ENCODE data around the gene NUP54. TPM values are rescaled to one million over a fixed set of nuclear protein-coding genes. Genes with fewer than 3 reads are reported as not detected.

NUP54 gene
- polyA plus RNA-seq, 4 donors = 13.5 to 45.6 (median 22.8) TPM

DNA sequence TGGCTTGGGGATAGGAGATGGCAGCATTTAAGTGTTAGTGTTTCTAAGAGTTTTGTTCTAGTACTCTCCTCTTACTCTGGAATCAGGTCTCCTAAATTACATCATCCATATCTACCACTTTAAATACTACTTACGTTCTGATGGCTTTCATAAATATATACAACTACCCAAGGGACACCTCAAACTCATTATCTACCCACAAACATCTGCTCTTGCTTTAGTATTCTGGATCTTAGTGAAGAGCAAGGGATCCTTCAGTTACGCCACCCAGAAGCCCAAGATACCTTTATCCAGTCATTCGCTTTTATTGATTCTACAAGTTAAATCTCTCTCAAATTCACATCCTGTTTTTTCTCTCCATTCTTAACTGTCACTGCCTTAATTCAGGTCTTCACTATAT, 7.0 kb downstream of the NUP54 start:
- peaks cover 4 to 11% (median 6%) of the 10 kb centered on the region in 3 donors for H3K36me3 ChIP-seq (ENCODE audit: control insufficient read depth in 3 of 3, insufficient read depth in 2 of 3, low read depth in 1 of 3, low read length in 3 of 3)

DNA sequence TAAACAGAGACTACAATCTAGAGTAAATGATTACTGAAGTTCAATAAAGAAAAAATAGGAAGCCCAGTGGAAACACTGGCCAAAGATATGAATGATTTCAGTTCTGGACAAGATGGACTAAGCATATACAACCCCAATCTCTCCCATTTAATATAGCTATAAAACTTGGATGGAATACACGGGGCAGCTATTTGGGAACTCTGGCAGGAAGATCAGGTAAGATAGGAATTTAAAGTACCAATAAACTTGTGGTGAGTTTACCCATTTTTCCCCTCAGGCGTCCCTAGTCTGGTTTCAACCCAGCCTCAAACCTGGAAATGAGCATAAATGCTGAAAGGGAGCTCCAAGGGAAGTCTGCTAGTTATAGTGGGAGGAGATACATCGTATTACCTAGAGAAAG, 20.4 kb downstream of the NUP54 start:
- FAIRE-seq (no peak), DNase-seq (no peak)
- no peaks in the 10 kb centered on the region for H3K9me3 ChIP-seq (ENCODE audit: control insufficient read depth in 2 of 2, insufficient read depth in 1 of 2, low read depth in 1 of 2, low read length in 1 of 2)
- WGBS, 3 donors = 89 to 92% (median 92%) methylated on average over 3 of the region's 3 CpGs
- H3K4me3 ChIP-seq (ENCODE audit: low read depth in 1 of 3, low read length in 3 of 3) = no peak overlapping the region
- H3K4me1 ChIP-seq (ENCODE audit: control insufficient read depth in 3 of 3, insufficient read depth in 2 of 3, low read depth in 1 of 3, low read length in 2 of 3) = no peaks in the 10 kb centered on the region
- no peak overlapping the region for H3K27ac ChIP-seq (ENCODE audit: low read depth in 1 of 3, low read length in 2 of 3)
- H3K27me3 ChIP-seq (ENCODE audit: control insufficient read depth in 3 of 3, insufficient read depth in 3 of 3, low read length in 3 of 3) = no peaks in the 10 kb centered on the region
- H3K36me3 ChIP-seq (ENCODE audit: control insufficient read depth in 3 of 3, insufficient read depth in 2 of 3, low read depth in 1 of 3, low read length in 3 of 3) = peaks cover 0 to 20% (median 8%) of the 10 kb centered on the region in 3 donors

More for the DNA sequence above, 7.0 kb downstream of the NUP54 start:
- WGBS, 3 donors = 94 to 98% (median 96%) methylated on average over 3 of the region's 3 CpGs
- Histone ChIP-seq H3K9me3 (ENCODE audit: control insufficient read depth in 2 of 2, insufficient read depth in 1 of 2, low read depth in 1 of 2, low read length in 1 of 2) (no peaks in the 10 kb centered on the region), H3K4me3 (ENCODE audit: low read depth in 1 of 3, low read length in 3 of 3) (no peak overlapping the region), H3K27ac (ENCODE audit: low read depth in 1 of 3, low read length in 2 of 3) (no peak overlapping the region), H3K27me3 (ENCODE audit: control insufficient read depth in 3 of 3, insufficient read depth in 3 of 3, low read length in 3 of 3) (no peaks in the 10 kb centered on the region), H3K4me1 (ENCODE audit: control insufficient read depth in 3 of 3, insufficient read depth in 2 of 3, low read depth in 1 of 3, low read length in 2 of 3) (no peaks in the 10 kb centered on the region)
- no peak for DNase-seq
- FAIRE-seq = no peak

DNA sequence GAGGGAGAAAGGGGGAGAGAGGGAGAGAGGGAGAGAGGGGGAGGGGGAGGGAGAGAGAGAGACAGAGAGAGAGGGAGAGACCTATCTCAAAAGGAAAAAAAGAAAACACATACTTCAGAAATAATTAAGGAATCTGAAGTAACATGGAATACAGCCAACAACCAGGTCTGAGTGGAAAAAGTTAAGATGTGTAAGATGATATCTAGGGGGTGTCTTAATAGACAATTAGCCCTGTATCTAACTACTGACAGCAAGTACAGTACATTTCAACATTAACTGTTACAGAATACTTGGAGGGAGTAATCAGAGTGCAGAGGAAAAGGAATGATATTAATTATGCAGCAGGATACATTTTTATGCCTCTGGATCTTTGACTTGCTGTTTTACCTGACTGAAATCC, 22.4 kb downstream of the NUP54 start:
- Histone ChIP-seq H3K36me3 (ENCODE audit: control insufficient read depth in 3 of 3, insufficient read depth in 2 of 3, low read depth in 1 of 3, low read length in 3 of 3) (peaks cover 0 to 22% (median 6%) of the 10 kb centered on the region in 3 donors), H3K27me3 (ENCODE audit: control insufficient read depth in 3 of 3, insufficient read depth in 3 of 3, low read length in 3 of 3) (no peaks in the 10 kb centered on the region), H3K4me1 (ENCODE audit: control insufficient read depth in 3 of 3, insufficient read depth in 2 of 3, low read depth in 1 of 3, low read length in 2 of 3) (no peaks in the 10 kb centered on the region), H3K9me3 (ENCODE audit: control insufficient read depth in 2 of 2, insufficient read depth in 1 of 2, low read depth in 1 of 2, low read length in 1 of 2) (no peaks in the 10 kb centered on the region), H3K27ac (ENCODE audit: low read depth in 1 of 3, low read length in 2 of 3) (no peak overlapping the region), H3K4me3 (ENCODE audit: low read depth in 1 of 3, low read length in 3 of 3) (no peak overlapping the region)
- FAIRE-seq = no peak
- no peak for DNase-seq

DNA sequence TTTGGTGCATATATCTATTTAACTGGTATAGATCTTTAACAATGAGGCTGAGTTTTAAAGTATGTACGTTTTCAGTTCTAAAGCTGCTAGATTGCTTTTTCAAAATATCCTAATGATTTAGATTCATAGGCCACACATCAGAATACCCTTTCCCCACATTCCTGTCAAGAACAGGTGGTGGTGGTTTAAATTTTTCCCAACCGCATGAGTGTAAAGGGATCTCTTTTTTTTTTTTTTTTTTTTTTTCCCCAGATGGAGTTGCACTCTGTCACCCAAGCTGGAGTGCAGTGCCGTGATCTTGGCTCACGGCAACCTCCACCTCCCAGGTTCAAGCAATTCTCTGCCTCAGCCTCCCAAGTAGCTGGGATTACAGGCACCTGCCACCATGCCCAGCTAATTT, 28.0 kb downstream of the NUP54 start:
- DNase-seq (no peak), FAIRE-seq (no peak)
- Histone ChIP-seq H3K4me3 (ENCODE audit: low read depth in 1 of 3, low read length in 3 of 3) (no peak overlapping the region), H3K27ac (ENCODE audit: low read depth in 1 of 3, low read length in 2 of 3) (no peak overlapping the region), H3K36me3 (ENCODE audit: control insufficient read depth in 3 of 3, insufficient read depth in 2 of 3, low read depth in 1 of 3, low read length in 3 of 3) (peaks cover 4 to 28% (median 11%) of the 10 kb centered on the region in 3 donors), H3K27me3 (ENCODE audit: control insufficient read depth in 3 of 3, insufficient read depth in 3 of 3, low read length in 3 of 3) (no peaks in the 10 kb centered on the region), H3K4me1 (ENCODE audit: control insufficient read depth in 3 of 3, insufficient read depth in 2 of 3, low read depth in 1 of 3, low read length in 2 of 3) (no peaks in the 10 kb centered on the region), H3K9me3 (ENCODE audit: control insufficient read depth in 2 of 2, insufficient read depth in 1 of 2, low read depth in 1 of 2, low read length in 1 of 2) (no peaks in the 10 kb centered on the region)
- WGBS, 3 donors = 90 to 100% (median 95%) methylated on average over 4 of the region's 4 CpGs

DNA sequence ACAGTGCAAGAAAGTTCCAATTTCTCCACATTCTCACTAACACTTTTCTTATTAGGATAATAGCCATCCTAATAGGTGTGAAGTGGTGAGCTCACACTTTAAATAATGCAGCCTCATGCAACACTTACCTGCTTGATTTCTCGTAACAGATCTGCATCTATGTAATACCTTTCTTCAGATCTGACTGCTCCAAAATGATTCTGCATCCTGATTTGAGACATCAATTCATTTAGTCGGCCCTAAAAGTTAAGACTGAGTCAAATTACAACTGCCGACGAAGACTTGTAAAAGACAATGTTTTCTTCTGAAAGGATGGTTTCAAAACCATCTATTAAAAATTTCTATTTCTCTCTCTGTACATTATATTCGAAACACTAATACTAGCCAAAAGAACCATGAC, 30.7 kb downstream of the NUP54 start:
- 85 to 95% (median 88%) methylated on average over 5 of the region's 5 CpGs for WGBS, 3 donors
- H3K27me3 ChIP-seq (ENCODE audit: control insufficient read depth in 3 of 3, insufficient read depth in 3 of 3, low read length in 3 of 3) = no peaks in the 10 kb centered on the region
- H3K36me3 ChIP-seq (ENCODE audit: control insufficient read depth in 3 of 3, insufficient read depth in 2 of 3, low read depth in 1 of 3, low read length in 3 of 3) = peaks cover 7 to 23% (median 14%) of the 10 kb centered on the region in 3 donors
- H3K4me3 ChIP-seq (ENCODE audit: low read depth in 1 of 3, low read length in 3 of 3) = no peak overlapping the region
- DNase-seq (no peak), FAIRE-seq (no peak)
- no peaks in the 10 kb centered on the region for H3K9me3 ChIP-seq (ENCODE audit: control insufficient read depth in 2 of 2, insufficient read depth in 1 of 2, low read depth in 1 of 2, low read length in 1 of 2)
- no peaks in the 10 kb centered on the region for H3K4me1 ChIP-seq (ENCODE audit: control insufficient read depth in 3 of 3, insufficient read depth in 2 of 3, low read depth in 1 of 3, low read length in 2 of 3)
- H3K27ac ChIP-seq (ENCODE audit: low read depth in 1 of 3, low read length in 2 of 3) = no peak overlapping the region

DNA sequence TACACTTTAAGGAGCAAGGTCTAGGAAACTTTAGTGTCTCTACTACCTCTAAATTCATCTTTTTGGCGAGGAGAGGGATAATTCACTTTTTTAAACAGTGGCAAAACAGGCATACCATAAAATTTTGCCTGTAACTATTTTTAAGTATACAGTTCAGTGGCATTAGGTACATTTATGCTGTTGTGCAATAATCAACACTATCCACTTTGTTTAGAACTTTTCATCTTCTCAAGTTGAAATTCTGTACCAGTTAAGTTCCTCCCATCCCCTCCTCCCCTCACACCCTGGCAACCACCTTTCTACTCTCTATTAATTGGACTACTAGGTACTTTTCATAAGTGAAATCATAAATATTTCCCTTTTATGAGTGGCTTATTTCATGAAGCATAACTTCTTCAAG, 31.4 kb downstream of the NUP54 start:
- WGBS, 3 donors = 100% methylated on average over 1 of the region's 1 CpG
- Histone ChIP-seq H3K27ac (ENCODE audit: low read depth in 1 of 3, low read length in 2 of 3) (no peak overlapping the region), H3K27me3 (ENCODE audit: control insufficient read depth in 3 of 3, insufficient read depth in 3 of 3, low read length in 3 of 3) (no peaks in the 10 kb centered on the region), H3K4me1 (ENCODE audit: control insufficient read depth in 3 of 3, insufficient read depth in 2 of 3, low read depth in 1 of 3, low read length in 2 of 3) (no peaks in the 10 kb centered on the region), H3K4me3 (ENCODE audit: low read depth in 1 of 3, low read length in 3 of 3) (no peak overlapping the region), H3K9me3 (ENCODE audit: control insufficient read depth in 2 of 2, insufficient read depth in 1 of 2, low read depth in 1 of 2, low read length in 1 of 2) (no peaks in the 10 kb centered on the region), H3K36me3 (ENCODE audit: control insufficient read depth in 3 of 3, insufficient read depth in 2 of 3, low read depth in 1 of 3, low read length in 3 of 3) (peaks cover 7 to 23% (median 14%) of the 10 kb centered on the region in 3 donors)
- DNase-seq (no peak), FAIRE-seq (no peak)

DNA sequence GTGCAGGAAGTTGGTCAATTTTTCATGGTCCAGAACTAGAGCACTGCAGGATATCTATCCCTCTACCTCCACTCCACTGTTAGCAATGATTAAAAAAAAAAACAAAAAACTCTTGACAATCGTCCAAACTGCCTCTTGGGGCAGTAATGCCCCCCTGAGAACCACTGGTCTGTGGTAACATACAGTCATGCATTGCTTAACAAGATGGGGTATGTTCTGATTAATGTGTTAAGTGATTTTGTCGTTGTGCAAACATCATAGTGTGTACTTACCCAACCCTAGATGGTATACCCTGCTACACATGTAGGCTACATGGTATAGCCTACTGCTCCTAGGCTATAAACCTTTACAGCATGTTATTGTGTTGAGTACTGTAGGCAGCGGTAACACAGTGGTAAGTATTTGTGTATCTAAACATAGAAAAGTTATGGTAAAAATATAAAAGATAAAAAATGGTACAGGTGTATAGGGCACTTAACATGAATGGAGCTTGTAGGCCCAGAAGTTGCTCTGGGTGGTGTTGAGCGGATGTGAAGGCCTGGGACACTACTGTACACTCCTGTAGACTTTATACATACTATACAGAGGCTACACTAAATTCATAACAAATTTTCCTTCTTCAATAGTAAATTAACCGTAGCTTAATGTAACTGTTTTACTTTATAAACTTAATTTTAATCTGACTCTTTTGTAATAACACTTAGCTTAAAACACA, 39.6 kb downstream of the NUP54 start:
- FAIRE-seq (no peak), DNase-seq (no peak)
- no peaks in the 10 kb centered on the region for H3K9me3 ChIP-seq (ENCODE audit: control insufficient read depth in 2 of 2, insufficient read depth in 1 of 2, low read depth in 1 of 2, low read length in 1 of 2)
- H3K27me3 ChIP-seq (ENCODE audit: control insufficient read depth in 3 of 3, insufficient read depth in 3 of 3, low read length in 3 of 3) = no peaks in the 10 kb centered on the region
- no peak overlapping the region for H3K27ac ChIP-seq (ENCODE audit: low read depth in 1 of 3, low read length in 2 of 3)
- 60 to 73% (median 67%) methylated on average over 5 of the region's 5 CpGs for whole genome bisulfite sequencing, 3 donors
- H3K4me1 ChIP-seq (ENCODE audit: control insufficient read depth in 3 of 3, insufficient read depth in 2 of 3, low read depth in 1 of 3, low read length in 2 of 3) = no peaks in the 10 kb centered on the region
- H3K4me3 ChIP-seq (ENCODE audit: low read depth in 1 of 3, low read length in 3 of 3) = no peak overlapping the region
- H3K36me3 ChIP-seq (ENCODE audit: control insufficient read depth in 3 of 3, insufficient read depth in 2 of 3, low read depth in 1 of 3, low read length in 3 of 3) = peaks cover 2 to 5% (median 3%) of the 10 kb centered on the region in 3 donors

DNA sequence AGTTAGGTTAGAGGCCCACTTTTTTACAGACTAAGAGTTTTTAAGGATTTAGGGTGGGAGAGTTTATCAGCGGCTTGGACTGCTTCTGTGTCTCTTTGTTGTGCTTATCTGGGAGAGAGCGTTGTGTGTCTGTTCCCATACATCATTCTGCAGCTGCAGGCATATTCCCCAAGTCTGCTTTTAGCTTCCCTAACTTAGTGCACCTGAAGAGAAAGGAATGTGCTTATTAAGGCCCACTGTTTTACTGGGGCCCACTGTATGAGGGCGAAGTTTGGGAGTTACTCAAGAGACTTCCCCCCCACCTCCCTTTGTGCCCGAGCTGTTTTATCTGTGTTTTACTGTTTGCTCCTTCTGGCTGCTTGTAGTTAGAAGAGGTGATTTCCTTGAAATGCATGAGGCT, 41.8 kb downstream of the NUP54 start:
- Histone ChIP-seq H3K4me3 (ENCODE audit: low read depth in 1 of 3, low read length in 3 of 3) (no peak overlapping the region), H3K36me3 (ENCODE audit: control insufficient read depth in 3 of 3, insufficient read depth in 2 of 3, low read depth in 1 of 3, low read length in 3 of 3) (no peaks in the 10 kb centered on the region), H3K9me3 (ENCODE audit: control insufficient read depth in 2 of 2, insufficient read depth in 1 of 2, low read depth in 1 of 2, low read length in 1 of 2) (no peaks in the 10 kb centered on the region), H3K27me3 (ENCODE audit: control insufficient read depth in 3 of 3, insufficient read depth in 3 of 3, low read length in 3 of 3) (no peaks in the 10 kb centered on the region), H3K27ac (ENCODE audit: low read depth in 1 of 3, low read length in 2 of 3) (no peak overlapping the region), H3K4me1 (ENCODE audit: control insufficient read depth in 3 of 3, insufficient read depth in 2 of 3, low read depth in 1 of 3, low read length in 2 of 3) (no peaks in the 10 kb centered on the region)
- WGBS, 3 donors = 65 to 85% (median 80%) methylated on average over 4 of the region's 4 CpGs
- DNase-seq (no peak), FAIRE-seq (no peak)

DNA sequence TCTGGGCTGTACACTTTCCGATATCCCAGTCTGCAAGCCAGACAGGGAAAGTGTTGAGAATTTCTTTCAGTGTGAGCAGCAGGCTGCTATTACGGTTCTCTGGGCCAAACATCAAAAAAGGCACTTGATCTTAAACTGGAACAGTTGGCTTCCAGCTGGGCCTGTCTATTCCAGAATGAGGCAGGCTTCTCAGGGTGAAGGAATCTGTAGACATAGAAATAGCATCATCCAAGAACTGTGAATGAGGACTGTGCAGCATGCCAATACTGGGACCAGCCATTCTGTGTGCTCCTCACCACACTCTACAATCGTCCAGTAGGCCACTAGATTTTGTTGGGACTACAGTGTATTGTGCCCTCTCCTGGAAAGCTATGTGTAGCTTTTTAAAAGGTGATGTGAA, 42.5 kb downstream of the NUP54 start:
- no peaks in the 10 kb centered on the region for H3K36me3 ChIP-seq (ENCODE audit: control insufficient read depth in 3 of 3, insufficient read depth in 2 of 3, low read depth in 1 of 3, low read length in 3 of 3)
- no peak overlapping the region for H3K4me3 ChIP-seq (ENCODE audit: low read depth in 1 of 3, low read length in 3 of 3)
- FAIRE-seq (no peak), DNase-seq (no peak)
- WGBS, 3 donors = 67 to 87% (median 82%) methylated on average over 3 of the region's 3 CpGs
- no peak overlapping the region for H3K27ac ChIP-seq (ENCODE audit: low read depth in 1 of 3, low read length in 2 of 3)
- no peaks in the 10 kb centered on the region for H3K27me3 ChIP-seq (ENCODE audit: control insufficient read depth in 3 of 3, insufficient read depth in 3 of 3, low read length in 3 of 3)
- H3K4me1 ChIP-seq (ENCODE audit: control insufficient read depth in 3 of 3, insufficient read depth in 2 of 3, low read depth in 1 of 3, low read length in 2 of 3) = no peaks in the 10 kb centered on the region
- no peaks in the 10 kb centered on the region for H3K9me3 ChIP-seq (ENCODE audit: control insufficient read depth in 2 of 2, insufficient read depth in 1 of 2, low read depth in 1 of 2, low read length in 1 of 2)
